ENCODE measurements around the gene BCL11A.

DNA sequence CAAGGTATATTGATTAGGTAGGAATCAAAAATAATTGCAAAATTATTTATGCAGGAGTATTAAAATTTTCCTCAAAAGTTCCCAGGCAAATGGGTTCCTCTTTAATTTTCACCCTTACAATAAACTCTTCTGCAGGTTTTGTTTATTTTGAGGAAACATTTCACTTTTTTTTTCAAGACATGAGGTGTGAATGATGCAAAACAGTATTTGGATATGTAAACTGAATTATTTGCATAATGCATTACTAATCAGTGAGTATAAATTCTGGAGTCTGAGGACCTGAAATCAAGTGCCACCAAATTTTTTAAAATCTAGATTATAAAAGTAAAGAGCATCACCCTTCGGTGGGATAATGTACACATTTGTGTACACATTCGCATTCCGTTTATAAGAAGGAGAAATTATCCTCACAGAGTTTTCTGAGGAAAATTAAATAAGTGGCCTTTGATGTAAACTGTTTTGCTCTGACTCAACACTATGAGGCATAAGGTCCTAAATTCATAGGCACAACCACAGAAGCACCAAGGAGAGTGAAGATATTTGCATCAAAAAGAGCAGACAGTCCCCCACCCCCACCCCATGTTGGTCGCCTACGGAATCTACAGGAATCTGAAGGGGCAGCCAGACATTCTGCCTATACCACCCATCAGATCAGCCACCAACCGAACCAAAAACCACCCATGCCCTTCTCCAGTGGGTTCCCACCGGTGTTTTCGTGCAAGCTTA is 33.1 kb downstream of the BCL11A start:
- TF ChIP-seq POLR2A (IDR thresholded peaks at IDR 0.05; ENCODE audit: low read length) (no peak), GATA1 (IDR thresholded peaks at IDR 0.05; ENCODE audit: low read depth, low read length) (no peak)

All from erythroblast (primary cell).